SH-SY5Y (cell line): Measurements from ENCODE around the gene BABAM2.

ENCODE experiments used
- GATA2 ChIP-seq: IDR thresholded peaks from 2 replicates; pipeline ENCODE4 v1.6.1; 2011; ENCODE audit warnings: mild to moderate bottlenecking, low read depth, low read length
- GATA3 ChIP-seq: IDR thresholded peaks from 2 replicates; pipeline ENCODE4 v1.6.1; 2011; ENCODE audit warnings: low read depth, mild to moderate bottlenecking, low read length, moderate library complexity

- no peak for TF ChIP-seq GATA2
- no peak for TF ChIP-seq GATA3
These were observed 445.9 kb downstream of the BABAM2 start for GRCh38 chr2:28336264-28336980.
